D721Med (cell line): ENCODE data around the gene TTBK2.

ENCODE experiments used
- DNase-seq: peaks from one replicate; pipeline ENCODE4 v3.0.0; 2011; ENCODE audit warnings: low spot score; ENCODE audit not compliant: insufficient read length
- FAIRE-seq: peaks from 2 replicates; lab custom pipeline; 2011; peaks lifted over from hg19 to GRCh38; lab: Jason Lieb, UNC
- CTCF ChIP-seq: IDR thresholded peaks from 2 replicates; pipeline ENCODE4 v1.5.1; 2012; ENCODE audit warnings: mild to moderate bottlenecking, control low read depth; ENCODE audit not compliant: insufficient read depth; ENCODE audit errors: missing control alignments

Gene TTBK2

GRCh38 chr15:42734076-42734672 is 186.4 kb downstream of the TTBK2 start:
- DNase-seq (no peak), FAIRE-seq (no peak)
- TF ChIP-seq CTCF = no peak

DNA sequence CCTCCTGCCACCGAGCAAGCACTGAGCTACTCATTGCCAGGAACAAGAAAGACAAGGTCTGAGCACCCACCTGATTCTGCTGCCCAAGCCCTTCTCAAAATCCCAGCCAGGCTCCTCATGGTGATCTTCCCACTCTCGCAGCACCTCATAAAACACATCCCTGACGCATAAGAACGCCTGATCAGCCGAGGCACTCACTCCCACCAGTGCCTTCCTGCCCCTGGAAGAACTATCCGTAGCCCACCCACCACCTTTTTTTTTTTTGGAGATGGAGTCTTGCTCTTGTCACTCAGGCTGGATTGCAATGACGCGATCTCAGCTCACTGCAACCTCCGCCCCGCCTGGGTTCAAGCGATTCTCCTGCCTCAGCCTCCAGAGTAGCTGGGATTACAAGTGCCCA is 187.6 kb downstream of the TTBK2 start:
- FAIRE-seq (no peak), DNase-seq (no peak)
- TF ChIP-seq CTCF = no peak

DNA sequence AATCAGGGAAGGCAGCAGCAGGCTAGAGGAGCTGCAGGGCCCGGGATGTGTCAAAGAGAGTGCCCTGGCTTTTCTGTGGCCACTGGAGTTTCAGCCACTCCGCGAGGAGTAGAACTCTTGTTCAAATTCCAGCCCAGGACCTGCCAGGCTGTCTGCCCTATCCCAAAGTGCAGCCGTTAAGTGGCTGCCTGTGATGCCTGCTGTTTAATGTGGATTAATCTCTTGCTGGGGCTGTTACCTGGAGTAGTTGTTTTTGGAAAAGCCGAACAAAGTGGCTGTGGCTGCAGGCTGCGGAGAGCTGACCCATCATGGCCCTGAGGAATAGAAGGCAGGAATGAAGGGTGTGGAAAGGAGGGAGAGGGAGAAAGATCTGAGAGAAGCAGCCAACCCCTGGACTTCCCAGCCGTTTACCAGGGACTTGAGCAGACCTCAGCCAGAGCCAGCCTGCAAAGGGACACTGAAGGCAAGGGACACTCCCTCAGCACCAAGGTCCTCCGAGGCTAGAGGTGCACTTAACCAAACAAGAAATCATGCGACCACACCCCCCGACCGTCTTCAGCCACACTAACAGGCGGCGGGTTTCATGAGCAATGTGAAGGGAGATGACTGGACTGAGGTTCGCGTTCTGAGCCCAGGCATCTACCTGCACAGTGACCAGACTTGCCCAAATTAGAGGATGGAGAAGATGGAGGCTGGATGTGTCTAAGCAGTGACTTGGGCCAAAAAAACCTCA is 188.3 kb downstream of the TTBK2 start:
- FAIRE-seq = no peak
- DNase-seq = no peak
- no peak for TF ChIP-seq CTCF

DNA sequence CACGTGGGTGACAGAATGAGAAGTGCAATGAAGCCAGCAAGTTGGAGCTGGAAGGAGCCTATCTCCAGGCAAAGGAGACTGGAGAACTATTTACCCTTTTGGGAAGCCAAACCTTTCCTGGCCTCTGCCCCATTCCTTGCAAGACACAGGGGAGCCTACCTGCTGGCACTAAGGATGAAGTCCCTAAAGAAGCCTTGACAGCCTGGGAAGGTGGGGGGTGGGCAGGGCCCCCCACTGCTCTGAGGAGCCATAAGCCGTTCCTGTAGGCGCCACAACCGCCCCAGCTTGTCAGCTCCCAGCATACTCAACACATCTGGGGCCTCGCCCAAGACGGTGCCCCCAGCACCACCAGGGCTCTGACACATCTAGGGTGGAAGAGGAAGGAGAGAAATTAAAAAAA is 189.1 kb downstream of the TTBK2 start:
- FAIRE-seq (no peak), DNase-seq (no peak)
- TF ChIP-seq CTCF = no peak

DNA sequence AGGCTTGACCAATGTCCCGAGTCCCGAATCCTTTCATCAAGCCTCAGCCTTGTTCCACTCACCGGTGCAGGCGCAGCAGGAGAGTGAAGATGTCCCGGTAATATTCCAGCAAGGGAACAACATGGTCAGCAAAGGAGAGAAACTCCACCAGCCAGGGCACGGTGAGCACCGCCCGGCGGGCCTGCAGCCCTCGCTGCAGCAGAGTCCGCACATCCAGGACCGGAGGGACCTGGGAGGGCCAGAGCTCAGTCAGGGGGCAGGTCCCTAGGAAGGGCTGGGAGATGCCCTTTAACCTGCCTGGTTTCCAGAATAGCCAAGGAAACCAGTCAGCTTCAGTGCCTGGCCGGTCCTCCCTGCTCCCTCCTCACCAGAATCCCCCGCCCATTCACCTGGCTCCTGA is 190.0 kb downstream of the TTBK2 start:
- no peak for TF ChIP-seq CTCF
- FAIRE-seq = no peak
- DNase-seq = no peak

GRCh38 chr15:42730135-42730534 is 190.4 kb downstream of the TTBK2 start:
- FAIRE-seq (no peak), DNase-seq (no peak)
- no peak for TF ChIP-seq CTCF

- TF ChIP-seq CTCF = no peak
- FAIRE-seq = no peak
- DNase-seq = no peak
Observed at GRCh38 chr15:42729409-42729808, 191.2 kb downstream of the TTBK2 start.
